ENCODE results near the gene RASGEF1C.

Gene RASGEF1C

GRCh38 chr5:180230017-180230416 lies 21.0 kb upstream of the RASGEF1C start:
- TF ChIP-seq CTCF (IDR thresholded peaks at IDR 0.05; ENCODE audit: low read depth, low read length), result no peak
- H3K4me3 ChIP-seq (ENCODE audit: low read depth, low read length), result no peak overlapping the region
- H3K9me3 ChIP-seq (ENCODE audit: severe bottlenecking), result no peaks in the 10 kb centered on the region
- DNase-seq, result no peak
- no peaks in the 10 kb centered on the region for H3K36me3 ChIP-seq
- no peaks in the 10 kb centered on the region for H3K27me3 ChIP-seq (ENCODE audit: insufficient read depth, low read depth, severe bottlenecking)
- no peak overlapping the region for H3K27ac ChIP-seq

GRCh38 chr5:180222056-180222455 lies 13.0 kb upstream of the RASGEF1C start:
- Histone ChIP-seq H3K27me3 (ENCODE audit: insufficient read depth, low read depth, severe bottlenecking) (no peaks in the 10 kb centered on the region), H3K36me3 (no peaks in the 10 kb centered on the region), H3K4me3 (ENCODE audit: low read depth, low read length) (no peak overlapping the region), H3K27ac (no peak overlapping the region), H3K9me3 (ENCODE audit: severe bottlenecking) (no peaks in the 10 kb centered on the region)
- TF ChIP-seq CTCF (IDR thresholded peaks at IDR 0.05; ENCODE audit: low read depth, low read length), result no peak
- DNase-seq, result no peak

GRCh38 chr5:180217797-180218196 lies 8.8 kb upstream of the RASGEF1C start:
- no peak overlapping the region for H3K27ac ChIP-seq
- no peaks in the 10 kb centered on the region for H3K27me3 ChIP-seq (ENCODE audit: insufficient read depth, low read depth, severe bottlenecking)
- H3K9me3 ChIP-seq (ENCODE audit: severe bottlenecking), result no peaks in the 10 kb centered on the region
- no peak for DNase-seq
- no peaks in the 10 kb centered on the region for H3K36me3 ChIP-seq
- H3K4me3 ChIP-seq (ENCODE audit: low read depth, low read length), result no peak overlapping the region
- TF ChIP-seq CTCF (IDR thresholded peaks at IDR 0.05; ENCODE audit: low read depth, low read length), result no peak

- H3K27me3 ChIP-seq (ENCODE audit: insufficient read depth, low read depth, severe bottlenecking), result no peaks in the 10 kb centered on the region
- no peak overlapping the region for H3K27ac ChIP-seq
- TF ChIP-seq CTCF (IDR thresholded peaks at IDR 0.05; ENCODE audit: low read depth, low read length), result no peak
- no peaks in the 10 kb centered on the region for H3K9me3 ChIP-seq (ENCODE audit: severe bottlenecking)
- DNase-seq, result no peak
- H3K4me3 ChIP-seq (ENCODE audit: low read depth, low read length), result no peak overlapping the region
- H3K36me3 ChIP-seq, result no peaks in the 10 kb centered on the region
Observed at GRCh38 chr5:180216646-180217171, 7.7 kb upstream of the RASGEF1C start.

- no peaks in the 10 kb centered on the region for H3K27me3 ChIP-seq (ENCODE audit: insufficient read depth, low read depth, severe bottlenecking)
- no peak overlapping the region for H3K4me3 ChIP-seq (ENCODE audit: low read depth, low read length)
- TF ChIP-seq CTCF (IDR thresholded peaks at IDR 0.05; ENCODE audit: low read depth, low read length), result no peak
- no peak overlapping the region for H3K27ac ChIP-seq
- no peaks in the 10 kb centered on the region for H3K9me3 ChIP-seq (ENCODE audit: severe bottlenecking)
- DNase-seq, result no peak
- no peaks in the 10 kb centered on the region for H3K36me3 ChIP-seq
Observed at GRCh38 chr5:180215783-180216630, 7.0 kb upstream of the RASGEF1C start.

All from WERI-Rb-1 (cell line).